IgD-negative memory B cell (primary cell): ENCODE measurements around the gene ANP32D. TPM values are rescaled to one million over a fixed set of nuclear protein-coding genes. Genes with fewer than 3 reads are reported as not detected.
"Not testable (repeated sequence)": the region's sequence is repeated elsewhere in the genome, so short reads cannot be mapped to it uniquely, and the experiment has no call there.

Experiments
- H3K27ac Mint-ChIP-seq, 3 donors: one replicate each; pipeline ENCODE4 v1.8.0; 2020 to 2022; ENCODE audit warnings: mild to moderate bottlenecking in 3 of 3, mixed read lengths in 3 of 3, moderate library complexity in 1 of 3
- H3K27me3 Mint-ChIP-seq: one replicate; pipeline ENCODE4 v1.8.0; 2021; ENCODE audit warnings: mixed read lengths
- H3K36me3 Mint-ChIP-seq: one replicate; pipeline ENCODE4 v1.8.0; 2020; ENCODE audit warnings: mild to moderate bottlenecking, mixed read lengths
- H3K4me1 Mint-ChIP-seq, 3 donors: one replicate each; pipeline ENCODE4 v1.8.0; 2020 to 2022; ENCODE audit warnings: mixed read lengths in 3 of 3, mild to moderate bottlenecking in 1 of 3
- H3K4me3 Mint-ChIP-seq, 4 donors: one replicate each; pipeline ENCODE4 v1.8.0; 2020 to 2022; ENCODE audit warnings: mild to moderate bottlenecking in 4 of 4, mixed read lengths in 4 of 4, moderate library complexity in 3 of 4
- H3K9me3 Mint-ChIP-seq, 3 donors: one replicate each; pipeline ENCODE4 v1.8.0; 2020 to 2021; ENCODE audit warnings: mixed read lengths in 3 of 3, mild to moderate bottlenecking in 1 of 3
- polyA plus RNA-seq: library from polyadenylated mRNA; unstranded; fragments of 300-500 nt; fragmentation: Illumina TruSeq; gene quantifications from one replicate; pipeline ENCODE4 v1.2.3, GENCODE V29; 2021

The ANP32D gene
- polyA plus RNA-seq, 1 donor from 2014 or later: not detected

DNA sequence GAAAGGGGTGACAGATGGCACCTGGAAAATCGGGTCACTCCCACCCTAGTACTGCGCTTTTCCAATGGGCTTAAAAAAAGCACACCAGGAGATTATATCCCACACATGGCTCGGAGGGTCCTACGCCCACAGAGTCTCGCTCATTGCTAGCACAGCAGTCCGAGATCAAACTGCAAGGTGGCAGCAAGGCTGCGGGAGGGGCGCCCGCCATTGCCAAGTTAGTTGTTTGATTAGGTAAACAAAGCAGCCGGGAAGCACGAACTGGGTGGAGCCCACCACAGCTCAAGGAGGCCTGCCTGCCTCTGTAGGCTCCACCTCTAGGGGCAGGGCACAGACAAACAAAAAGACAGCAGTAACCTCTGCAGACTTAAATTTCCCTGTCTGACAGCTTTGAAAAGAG lies 2.1 kb downstream of the ANP32D start:
- H3K36me3 Mint-ChIP-seq, H3K4me1 Mint-ChIP-seq, H3K27ac Mint-ChIP-seq, H3K4me3 Mint-ChIP-seq, H3K27me3 Mint-ChIP-seq: not testable (repeated sequence)
- H3K9me3 Mint-ChIP-seq: peaks cover 11 to 27% (median 22%) of the 10 kb centered on the region in 3 donors

DNA sequence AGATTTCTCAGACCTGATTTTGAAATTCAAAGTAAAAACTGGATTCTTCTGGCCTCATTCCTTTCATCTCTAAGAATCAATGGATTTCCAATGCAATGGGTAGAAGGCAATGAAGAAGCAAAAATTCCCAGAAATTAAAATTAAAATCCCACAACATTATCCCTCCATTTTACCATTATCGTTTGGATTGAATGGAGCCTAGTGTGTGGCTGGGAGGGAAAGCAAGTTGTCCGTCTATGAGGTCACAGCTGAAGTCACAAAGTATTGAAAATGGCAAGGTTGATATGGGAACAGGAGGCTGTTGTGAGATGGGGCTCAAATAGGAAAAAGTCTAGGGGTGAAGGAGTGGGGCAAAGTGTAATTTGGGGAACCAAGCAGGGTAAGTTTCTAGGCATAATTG lies 9.8 kb downstream of the ANP32D start, which contains the start of gene C12orf54:
Gene C12orf54 (plus strand): TSS at position 301 of the 400 bp plus-strand sequence. CDS start 799 bp downstream, outside the sequence.
- Mint-ChIP-seq H3K36me3 (no peaks in the 10 kb centered on the region), H3K27ac (no peak within 1 kb of the TSS), H3K4me1 (no peaks in the 10 kb centered on the region), H3K4me3 (no peak within 1 kb of the TSS), H3K9me3 (peaks cover 3 to 6% (median 5%) of the 10 kb centered on the region in 3 donors), H3K27me3 (peaks cover 9% of the 10 kb centered on the region)

DNA sequence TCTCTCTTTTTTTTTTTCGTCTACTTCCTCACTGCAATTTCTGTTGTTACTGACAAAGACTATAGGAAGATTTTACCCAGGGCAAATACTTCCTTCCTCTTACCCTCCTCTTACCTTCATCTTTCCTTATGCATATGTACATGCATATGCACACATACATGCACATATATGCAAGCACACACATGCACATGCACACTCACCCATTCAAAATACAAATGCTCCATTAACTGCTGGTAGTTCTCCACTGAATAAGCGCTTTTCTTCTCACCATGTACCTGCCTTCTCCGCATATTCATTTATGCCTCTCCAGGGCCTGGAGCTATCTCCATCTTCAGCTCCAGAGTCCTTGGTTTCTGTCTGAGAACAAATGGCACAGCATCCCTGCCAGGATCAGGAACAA lies 10.6 kb downstream of the ANP32D start:
- H3K27me3 Mint-ChIP-seq: peaks cover 9% of the 10 kb centered on the region
- no peak overlapping the region for H3K4me3 Mint-ChIP-seq
- no peak overlapping the region for H3K27ac Mint-ChIP-seq
- H3K9me3 Mint-ChIP-seq: peaks cover 3 to 6% (median 5%) of the 10 kb centered on the region in 3 donors
- no peaks in the 10 kb centered on the region for H3K36me3 Mint-ChIP-seq
- no peaks in the 10 kb centered on the region for H3K4me1 Mint-ChIP-seq

DNA sequence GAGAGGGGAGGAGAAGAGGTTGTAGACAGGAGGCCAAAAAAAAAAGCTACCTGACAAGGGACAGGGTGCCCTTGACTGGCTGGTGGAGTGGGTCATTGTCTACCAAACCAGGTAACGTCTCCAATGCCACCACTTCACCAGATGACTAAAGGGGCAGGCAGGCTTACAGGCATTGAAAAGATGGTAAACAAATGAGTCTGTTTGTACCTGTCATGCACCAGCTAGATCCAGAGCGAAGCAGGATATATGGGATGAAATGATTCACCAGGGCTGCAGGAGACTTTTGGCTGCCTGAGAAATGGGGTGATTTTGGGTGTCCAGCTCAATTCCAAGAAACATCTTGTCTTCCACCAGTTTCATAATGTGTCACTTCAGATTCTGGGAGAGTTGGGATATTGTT lies 13.9 kb downstream of the ANP32D start:
- Mint-ChIP-seq H3K9me3 (peaks cover 0 to 2% (median 0%) of the 10 kb centered on the region in 3 donors), H3K36me3 (no peaks in the 10 kb centered on the region), H3K27me3 (peaks cover 6% of the 10 kb centered on the region), H3K4me3 (no peak overlapping the region), H3K27ac (no peak overlapping the region), H3K4me1 (no peaks in the 10 kb centered on the region)

DNA sequence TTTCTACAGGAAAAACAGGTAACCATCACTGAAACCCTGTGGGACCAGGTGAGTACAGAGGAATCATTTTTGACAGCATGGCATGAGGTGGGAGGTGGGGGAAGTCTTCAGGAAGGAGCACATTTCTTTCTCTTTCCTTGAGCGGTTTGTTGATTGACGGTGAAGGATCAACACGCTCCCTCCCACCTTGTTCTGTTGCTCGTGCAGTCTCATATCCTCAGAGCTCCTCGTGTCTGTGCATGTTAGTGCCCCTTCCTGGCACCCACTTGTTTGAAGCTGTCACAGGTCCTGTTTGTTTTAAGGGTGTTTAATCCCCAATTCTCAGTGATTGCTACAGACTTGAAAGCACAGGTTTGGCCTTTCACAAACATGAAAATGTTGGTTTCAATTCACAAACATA lies 14.3 kb downstream of the ANP32D start:
- Mint-ChIP-seq H3K36me3 (no peaks in the 10 kb centered on the region), H3K27ac (no peak overlapping the region), H3K4me1 (no peaks in the 10 kb centered on the region), H3K27me3 (peaks cover 5% of the 10 kb centered on the region), H3K9me3 (no peaks in the 10 kb centered on the region), H3K4me3 (no peak overlapping the region)

DNA sequence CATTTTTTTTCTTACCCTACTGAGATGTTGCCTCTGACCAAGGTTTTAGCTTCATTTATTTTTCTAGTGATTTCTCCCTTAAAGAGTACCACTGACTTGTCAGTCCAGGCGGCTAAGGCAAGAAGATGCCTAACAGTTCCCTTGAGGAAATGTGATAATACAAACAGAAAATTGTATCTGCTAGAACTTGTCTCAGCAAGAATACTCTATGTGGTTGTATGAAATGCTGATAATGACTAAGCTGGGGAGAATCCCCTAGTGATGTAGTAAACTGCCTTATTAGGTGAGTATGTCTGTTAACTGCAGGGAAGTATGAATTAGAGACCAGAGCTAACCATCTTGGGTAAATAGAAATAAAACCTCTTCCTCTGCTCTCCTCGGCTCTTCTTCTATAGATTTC lies 16.7 kb downstream of the ANP32D start:
- Mint-ChIP-seq H3K27ac (no peak overlapping the region), H3K36me3 (no peaks in the 10 kb centered on the region), H3K27me3 (peaks cover 6% of the 10 kb centered on the region), H3K9me3 (no peaks in the 10 kb centered on the region), H3K4me3 (no peak overlapping the region), H3K4me1 (peaks cover 0 to 2% (median 0%) of the 10 kb centered on the region in 3 donors)

DNA sequence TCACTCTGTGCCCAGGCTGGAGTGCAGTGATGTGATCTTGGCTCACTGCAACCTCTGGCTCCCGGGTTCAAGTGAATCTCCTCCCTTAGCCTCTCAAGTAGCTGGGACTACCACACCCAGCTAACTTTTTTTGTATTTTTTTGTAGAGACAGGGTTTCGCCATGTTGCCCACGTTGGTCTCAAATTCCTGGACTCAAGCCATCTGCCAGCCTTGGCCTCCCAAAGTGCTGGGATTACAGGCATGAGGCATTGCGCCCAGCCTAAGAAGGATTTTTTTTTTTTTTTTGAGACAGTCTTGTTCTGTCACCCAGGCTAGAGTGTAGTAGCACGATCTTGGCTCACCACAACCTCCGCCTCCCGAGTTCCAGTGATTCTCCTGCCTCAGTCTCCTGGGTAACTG lies 17.1 kb downstream of the ANP32D start:
- H3K4me3 Mint-ChIP-seq, H3K4me1 Mint-ChIP-seq, H3K27me3 Mint-ChIP-seq, H3K9me3 Mint-ChIP-seq, H3K36me3 Mint-ChIP-seq: not testable (repeated sequence)
- H3K27ac Mint-ChIP-seq: peak overlapping the region in 1 of 3 donors; percentile 74

DNA sequence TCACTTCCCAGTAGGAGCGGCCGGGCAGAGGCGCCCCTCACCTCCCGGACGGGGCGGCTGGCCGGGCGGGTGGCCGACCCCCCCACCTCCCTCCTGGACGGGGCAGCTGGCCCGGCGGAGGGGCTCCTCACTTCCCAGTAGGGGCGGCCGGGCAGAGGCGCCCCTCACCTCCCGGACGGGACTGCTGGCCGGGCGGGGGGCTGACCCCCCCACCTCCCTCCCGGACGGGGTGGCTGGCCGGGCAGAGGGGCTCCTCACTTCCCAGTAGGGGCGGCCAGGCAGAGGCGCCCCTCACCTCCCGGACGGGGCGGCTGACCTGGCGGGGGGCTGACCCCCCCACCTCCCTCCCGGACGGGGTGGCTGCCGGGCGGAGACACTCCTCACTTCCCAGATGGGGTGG lies 27.9 kb downstream of the ANP32D start:
- H3K4me3 Mint-ChIP-seq, H3K27ac Mint-ChIP-seq, H3K36me3 Mint-ChIP-seq, H3K4me1 Mint-ChIP-seq, H3K9me3 Mint-ChIP-seq, H3K27me3 Mint-ChIP-seq: not testable (repeated sequence)

DNA sequence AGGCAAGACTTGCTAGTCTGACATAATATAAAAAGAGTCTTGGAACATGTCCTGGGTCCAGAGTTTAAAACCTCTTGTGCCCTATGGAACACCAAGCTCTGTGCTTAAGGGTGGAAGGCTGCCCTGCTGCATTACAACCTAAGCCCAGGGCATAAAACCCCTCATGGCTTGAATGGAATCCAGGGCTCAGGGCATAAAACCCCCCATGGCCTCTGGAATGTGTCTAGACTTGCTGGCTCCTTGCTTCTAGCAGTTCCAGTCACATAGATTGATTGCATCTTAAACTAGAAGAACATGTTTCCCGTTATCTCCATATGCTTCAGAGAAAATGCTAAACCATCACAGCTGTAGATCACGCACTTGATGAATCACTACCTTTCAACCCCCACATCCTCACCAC lies 34.5 kb downstream of the ANP32D start:
- not testable (repeated sequence) for H3K27ac Mint-ChIP-seq, H3K9me3 Mint-ChIP-seq, H3K4me3 Mint-ChIP-seq, H3K27me3 Mint-ChIP-seq, H3K36me3 Mint-ChIP-seq, H3K4me1 Mint-ChIP-seq

DNA sequence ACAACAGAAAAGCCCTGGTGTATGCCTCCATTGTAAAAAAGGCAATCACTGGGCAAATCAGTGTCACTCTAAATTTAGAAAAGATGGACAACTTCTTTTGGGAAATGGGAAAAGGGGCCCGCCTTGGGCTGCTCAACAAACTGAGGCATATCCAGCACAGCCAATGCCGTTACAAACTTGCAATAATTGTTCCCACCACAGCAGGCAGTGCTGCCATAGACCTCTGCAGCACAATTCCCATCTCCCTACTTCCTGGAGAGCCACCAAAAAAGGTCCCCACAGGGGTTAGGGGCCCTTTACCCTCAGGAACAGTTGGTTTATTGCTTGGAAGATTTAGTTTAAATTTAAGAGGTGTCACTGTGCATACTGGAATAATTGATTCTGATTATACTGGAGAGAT lies 36.6 kb downstream of the ANP32D start:
- Mint-ChIP-seq H3K27ac (no peak overlapping the region), H3K27me3 (peaks cover 5% of the 10 kb centered on the region), H3K4me1 (no peaks in the 10 kb centered on the region), H3K9me3 (peaks cover 1 to 13% (median 9%) of the 10 kb centered on the region in 3 donors), H3K4me3 (no peak overlapping the region), H3K36me3 (peaks cover 1% of the 10 kb centered on the region)

DNA sequence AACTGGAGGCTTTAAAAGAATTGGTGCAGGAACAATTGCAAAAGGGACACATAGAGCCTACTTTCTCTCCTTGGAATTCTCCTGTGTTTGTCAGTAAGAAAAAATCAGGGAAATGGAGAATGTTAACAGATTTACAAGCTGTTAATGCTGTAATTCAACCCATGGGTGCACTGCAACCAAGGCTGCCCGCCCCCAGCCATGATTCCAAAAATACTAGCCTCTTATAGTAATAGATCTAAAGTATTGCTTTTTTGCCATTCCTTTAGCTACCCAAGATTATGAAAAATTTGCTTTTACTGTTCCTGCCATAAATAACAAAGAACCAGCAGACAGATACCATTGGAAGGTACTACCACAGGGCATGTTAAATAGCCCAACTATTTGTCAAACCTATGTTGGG lies 37.8 kb downstream of the ANP32D start:
- peaks cover 5% of the 10 kb centered on the region for H3K27me3 Mint-ChIP-seq
- H3K27ac Mint-ChIP-seq: no peak overlapping the region
- no peak overlapping the region for H3K4me3 Mint-ChIP-seq
- no peaks in the 10 kb centered on the region for H3K4me1 Mint-ChIP-seq
- H3K9me3 Mint-ChIP-seq: peaks cover 5 to 16% (median 15%) of the 10 kb centered on the region in 3 donors
- peaks cover 3% of the 10 kb centered on the region for H3K36me3 Mint-ChIP-seq

DNA sequence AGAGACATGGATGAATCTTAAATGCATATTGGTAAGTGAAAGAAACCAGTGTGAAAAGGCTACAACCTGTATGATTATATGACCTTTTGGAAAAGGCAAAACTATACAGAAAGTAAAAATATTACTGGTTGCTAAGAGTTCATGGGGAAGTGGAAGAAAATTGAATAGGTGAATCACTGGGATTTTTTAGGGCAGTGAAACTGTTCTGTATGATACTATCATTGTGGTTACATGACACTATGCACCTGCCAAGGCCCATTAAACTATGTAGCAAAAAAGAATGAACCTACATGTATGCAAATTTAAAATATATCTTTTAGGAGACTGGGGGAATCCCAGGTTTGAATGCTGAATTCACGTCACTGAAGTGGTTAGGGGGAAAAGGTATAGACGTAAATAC lies 40.5 kb downstream of the ANP32D start:
- H3K4me3 Mint-ChIP-seq: no peak overlapping the region
- peaks cover 3% of the 10 kb centered on the region for H3K36me3 Mint-ChIP-seq
- H3K4me1 Mint-ChIP-seq: no peaks in the 10 kb centered on the region
- peaks cover 5 to 16% (median 15%) of the 10 kb centered on the region in 3 donors for H3K9me3 Mint-ChIP-seq
- H3K27me3 Mint-ChIP-seq: no peaks in the 10 kb centered on the region
- no peak overlapping the region for H3K27ac Mint-ChIP-seq

DNA sequence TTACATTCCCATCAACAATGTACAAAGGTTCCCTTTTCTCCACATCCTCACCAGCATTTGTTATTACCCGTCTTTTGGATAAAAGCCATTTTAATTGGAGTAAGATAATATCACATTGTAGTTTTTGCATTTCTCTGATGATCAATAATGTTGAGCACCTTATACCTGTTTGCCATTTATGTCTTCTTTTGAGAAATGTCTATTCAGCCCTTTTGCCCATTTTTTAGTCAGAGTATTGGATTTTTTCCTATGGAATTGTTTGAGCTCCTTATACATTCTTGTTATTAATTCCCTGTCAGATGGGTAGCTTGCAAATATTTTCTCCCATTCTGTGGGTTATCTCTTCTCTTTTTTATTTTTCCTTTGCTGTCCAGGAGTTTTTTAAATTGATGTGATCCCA lies 42.4 kb downstream of the ANP32D start:
- peaks cover 5 to 15% (median 15%) of the 10 kb centered on the region in 3 donors for H3K9me3 Mint-ChIP-seq
- no peak overlapping the region for H3K27ac Mint-ChIP-seq
- peaks cover 4% of the 10 kb centered on the region for H3K36me3 Mint-ChIP-seq
- H3K4me3 Mint-ChIP-seq: no peak overlapping the region
- no peaks in the 10 kb centered on the region for H3K27me3 Mint-ChIP-seq
- no peaks in the 10 kb centered on the region for H3K4me1 Mint-ChIP-seq

DNA sequence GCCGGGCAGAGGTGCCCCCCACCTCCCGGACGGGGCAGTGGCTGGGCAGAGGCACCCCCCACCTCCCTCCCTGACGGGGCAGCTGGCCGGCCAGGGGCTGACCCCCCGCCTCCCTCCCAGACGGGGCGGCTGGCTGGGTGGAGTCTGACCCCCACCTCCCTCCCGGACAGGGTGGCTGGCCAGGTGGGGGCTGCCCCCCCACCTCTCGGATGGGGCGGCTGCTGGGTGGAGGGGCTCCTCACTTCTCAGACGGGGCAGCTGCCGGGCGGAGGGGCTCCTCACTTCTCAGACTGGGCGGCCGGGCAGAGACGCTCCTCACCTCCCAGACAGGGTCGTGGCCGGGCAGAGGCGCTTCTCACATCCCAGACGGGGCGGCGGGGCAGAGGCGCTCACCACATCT lies 48.0 kb downstream of the ANP32D start:
- H3K4me3 Mint-ChIP-seq, H3K27ac Mint-ChIP-seq, H3K4me1 Mint-ChIP-seq, H3K27me3 Mint-ChIP-seq, H3K9me3 Mint-ChIP-seq, H3K36me3 Mint-ChIP-seq: not testable (repeated sequence)
